Chondrocyte (in vitro differentiated cells): ENCODE measurements around the gene LMCD1. TPM values are rescaled to one million over a fixed set of nuclear protein-coding genes. Genes with fewer than 3 reads are reported as not detected.

Experiments used
- DNase-seq: peaks from one replicate; pipeline ENCODE4 v3.0.0; 2021; ENCODE audit warnings: mixed read lengths, low spot score
- H3K27ac Mint-ChIP-seq: one replicate; pipeline ENCODE4 v1.8.0; 2021; ENCODE audit warnings: mild to moderate bottlenecking, moderate library complexity, mixed read lengths; ENCODE audit not compliant: unreplicated experiment
- H3K27me3 Mint-ChIP-seq: 2 replicates; pipeline ENCODE4 v1.8.0; 2021; ENCODE audit warnings: low read depth, mixed read lengths
- H3K36me3 Mint-ChIP-seq: 2 replicates; pipeline ENCODE4 v1.8.0; 2021; ENCODE audit warnings: low read depth, mixed read lengths
- H3K4me1 Mint-ChIP-seq: 2 replicates; pipeline ENCODE4 v1.8.0; 2021; ENCODE audit warnings: low read depth, mild to moderate bottlenecking, mixed read lengths
- H3K4me3 Mint-ChIP-seq: one replicate; pipeline ENCODE4 v1.8.0; 2021; ENCODE audit warnings: mild to moderate bottlenecking, moderate library complexity, mixed read lengths; ENCODE audit not compliant: unreplicated experiment
- H3K9me3 Mint-ChIP-seq: 2 replicates; pipeline ENCODE4 v1.8.0; 2021; ENCODE audit warnings: low read depth, mixed read lengths
- CTCF ChIP-seq: fragments of 200-600 bp; sonication (generic); IDR thresholded peaks from 2 replicates; pipeline ENCODE4 v1.5.0; 2021; ENCODE audit warnings: antibody characterized with exemption, mild to moderate bottlenecking, moderate library complexity
- total RNA-seq: library from RNA; stranded (reverse); gene quantifications from 3 replicates; pipeline ENCODE4 v1.2.1, GENCODE V29; 2021

LMCD1 gene
- total RNA-seq, 1 donor from 2014 or later = 263 TPM

- DNase-seq = no peak
- Mint-ChIP-seq H3K9me3 (no peaks in the 10 kb centered on the region), H3K27ac (peak overlapping the region; percentile 76), H3K4me3 (peak overlapping the region; percentile 11), H3K27me3 (no peaks in the 10 kb centered on the region), H3K4me1 (peaks cover 97% of the 10 kb centered on the region), H3K36me3 (peaks cover 62% of the 10 kb centered on the region)
- no peak for TF ChIP-seq CTCF
These were observed 8.3 kb downstream of the LMCD1 start for GRCh38 chr3:8509961-8510360.

GRCh38 chr3:8512234-8512633 lies 10.6 kb downstream of the LMCD1 start:
- Mint-ChIP-seq H3K27ac (peak overlapping the region; percentile 73), H3K36me3 (peaks cover 76% of the 10 kb centered on the region), H3K9me3 (no peaks in the 10 kb centered on the region), H3K4me1 (peaks cover 97% of the 10 kb centered on the region), H3K27me3 (no peaks in the 10 kb centered on the region), H3K4me3 (no peak overlapping the region)
- no peak for DNase-seq
- TF ChIP-seq CTCF = no peak

- H3K27me3 Mint-ChIP-seq = no peaks in the 10 kb centered on the region
- no peak for TF ChIP-seq CTCF
- H3K27ac Mint-ChIP-seq = peak overlapping the region; percentile 87
- peaks cover 4% of the 10 kb centered on the region for H3K9me3 Mint-ChIP-seq
- peaks cover 59% of the 10 kb centered on the region for H3K36me3 Mint-ChIP-seq
- no peak overlapping the region for H3K4me3 Mint-ChIP-seq
- DNase-seq = no peak
- peaks cover 98% of the 10 kb centered on the region for H3K4me1 Mint-ChIP-seq
These were observed 14.5 kb downstream of the LMCD1 start for GRCh38 chr3:8516047-8516661.

GRCh38 chr3:8516783-8517182 lies 15.2 kb downstream of the LMCD1 start:
- H3K4me3 Mint-ChIP-seq = no peak overlapping the region
- peak overlapping the region; percentile 91 for H3K27ac Mint-ChIP-seq
- peaks cover 98% of the 10 kb centered on the region for H3K4me1 Mint-ChIP-seq
- H3K9me3 Mint-ChIP-seq = peaks cover 4% of the 10 kb centered on the region
- no peak for DNase-seq
- no peaks in the 10 kb centered on the region for H3K27me3 Mint-ChIP-seq
- no peak for TF ChIP-seq CTCF
- H3K36me3 Mint-ChIP-seq = peaks cover 56% of the 10 kb centered on the region

- Mint-ChIP-seq H3K27ac (peak overlapping the region; percentile 91), H3K27me3 (no peaks in the 10 kb centered on the region), H3K4me1 (peaks cover 98% of the 10 kb centered on the region), H3K9me3 (peaks cover 4% of the 10 kb centered on the region), H3K36me3 (peaks cover 56% of the 10 kb centered on the region), H3K4me3 (no peak overlapping the region)
- TF ChIP-seq CTCF = no peak
- no peak for DNase-seq
These were observed 15.9 kb downstream of the LMCD1 start for GRCh38 chr3:8517487-8517886.
